C4-2B (cell line): Measurements from ENCODE around the gene VMAC.

Source experiments
- ZFX ChIP-seq: fragments of 450-650 bp; IDR thresholded peaks from 2 replicates; pipeline ENCODE4 v1.6.1; 2017
- TF ChIP-seq, protein P1 (sequence below): fragments of 450-650 bp; conservative IDR thresholded peaks from 2 replicates; pipeline ENCODE4 v1.5.1; 2017; ENCODE audit warnings: mild to moderate bottlenecking

GRCh38 chr19:5890099-5890498, 14.6 kb upstream of the VMAC start:
- TF ChIP-seq, protein P1, sequence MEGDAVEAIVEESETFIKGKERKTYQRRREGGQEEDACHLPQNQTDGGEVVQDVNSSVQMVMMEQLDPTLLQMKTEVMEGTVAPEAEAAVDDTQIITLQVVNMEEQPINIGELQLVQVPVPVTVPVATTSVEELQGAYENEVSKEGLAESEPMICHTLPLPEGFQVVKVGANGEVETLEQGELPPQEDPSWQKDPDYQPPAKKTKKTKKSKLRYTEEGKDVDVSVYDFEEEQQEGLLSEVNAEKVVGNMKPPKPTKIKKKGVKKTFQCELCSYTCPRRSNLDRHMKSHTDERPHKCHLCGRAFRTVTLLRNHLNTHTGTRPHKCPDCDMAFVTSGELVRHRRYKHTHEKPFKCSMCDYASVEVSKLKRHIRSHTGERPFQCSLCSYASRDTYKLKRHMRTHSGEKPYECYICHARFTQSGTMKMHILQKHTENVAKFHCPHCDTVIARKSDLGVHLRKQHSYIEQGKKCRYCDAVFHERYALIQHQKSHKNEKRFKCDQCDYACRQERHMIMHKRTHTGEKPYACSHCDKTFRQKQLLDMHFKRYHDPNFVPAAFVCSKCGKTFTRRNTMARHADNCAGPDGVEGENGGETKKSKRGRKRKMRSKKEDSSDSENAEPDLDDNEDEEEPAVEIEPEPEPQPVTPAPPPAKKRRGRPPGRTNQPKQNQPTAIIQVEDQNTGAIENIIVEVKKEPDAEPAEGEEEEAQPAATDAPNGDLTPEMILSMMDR: no peak
- TF ChIP-seq ZFX: no peak
